ENCODE data around the gene FBXL19.
A peak's percentile ranks its signal among the peaks of the same experiment; 100 is the strongest.

The FBXL19 gene

DNA sequence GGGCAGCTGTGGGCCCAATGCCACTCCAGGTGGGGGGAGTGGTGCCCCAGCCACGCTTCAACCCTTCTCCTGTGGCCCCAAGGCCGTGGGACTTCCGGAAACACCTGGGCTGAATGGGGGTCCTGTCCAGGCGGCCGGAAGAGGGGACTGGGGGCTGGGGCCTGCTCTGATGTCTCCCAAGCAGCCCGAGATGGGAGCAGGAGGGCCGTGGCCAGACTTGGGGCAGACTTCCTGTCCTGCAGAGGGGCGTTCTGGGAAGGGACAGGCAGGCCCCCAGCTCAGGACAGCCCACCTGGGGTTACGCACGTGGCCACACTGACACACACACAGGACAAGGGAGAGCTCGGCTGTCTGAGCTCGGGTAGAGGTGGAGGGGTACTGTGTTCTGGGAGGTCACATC is 66.7 kb downstream of the FBXL19 start:
- no peak for DNase-seq

DNA sequence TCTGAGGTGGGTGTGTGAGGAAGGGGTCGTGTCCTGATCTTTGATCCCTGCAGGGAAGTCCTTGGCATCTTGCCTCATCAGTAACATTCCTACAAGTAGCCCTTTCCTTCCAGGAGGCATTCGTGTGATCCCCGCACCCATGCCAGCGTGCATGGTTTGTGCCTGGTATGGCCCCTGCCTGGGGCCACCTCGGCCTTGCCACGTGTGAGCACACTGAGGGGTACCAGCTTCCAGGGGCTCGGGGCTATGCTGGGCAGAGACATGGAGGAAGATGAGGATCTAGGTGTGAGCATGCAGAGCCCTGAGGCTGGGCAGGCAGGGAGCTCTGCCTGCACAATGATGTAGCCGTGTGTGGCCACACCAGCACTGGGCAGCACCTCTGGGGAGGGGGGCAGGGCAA is 67.7 kb downstream of the FBXL19 start:
- DNase-seq: no peak

DNA sequence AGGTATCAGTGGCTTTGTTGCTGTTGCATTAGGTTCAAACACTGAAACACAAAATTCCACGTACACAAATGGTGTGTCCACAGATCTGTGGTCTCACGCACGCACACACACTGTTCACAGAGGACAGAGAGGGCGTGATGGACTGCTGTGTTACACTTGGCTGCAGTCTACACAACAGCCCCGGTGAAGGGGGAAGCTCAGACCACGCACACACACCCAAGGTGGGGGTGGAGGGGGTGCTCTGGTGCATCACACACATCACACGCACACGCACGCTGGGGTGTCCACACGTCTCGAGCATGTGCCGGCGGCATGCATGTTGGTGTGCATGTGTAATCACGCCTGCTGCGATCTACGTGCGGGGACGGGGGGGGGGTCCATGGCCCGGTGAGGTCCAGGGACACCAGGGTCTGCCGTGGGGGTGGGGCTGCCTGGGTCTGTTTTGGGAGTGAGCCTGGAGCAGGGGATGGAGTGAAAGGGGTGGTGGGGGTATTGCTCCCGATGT is 69.0 kb downstream of the FBXL19 start:
- no peak for DNase-seq

DNA sequence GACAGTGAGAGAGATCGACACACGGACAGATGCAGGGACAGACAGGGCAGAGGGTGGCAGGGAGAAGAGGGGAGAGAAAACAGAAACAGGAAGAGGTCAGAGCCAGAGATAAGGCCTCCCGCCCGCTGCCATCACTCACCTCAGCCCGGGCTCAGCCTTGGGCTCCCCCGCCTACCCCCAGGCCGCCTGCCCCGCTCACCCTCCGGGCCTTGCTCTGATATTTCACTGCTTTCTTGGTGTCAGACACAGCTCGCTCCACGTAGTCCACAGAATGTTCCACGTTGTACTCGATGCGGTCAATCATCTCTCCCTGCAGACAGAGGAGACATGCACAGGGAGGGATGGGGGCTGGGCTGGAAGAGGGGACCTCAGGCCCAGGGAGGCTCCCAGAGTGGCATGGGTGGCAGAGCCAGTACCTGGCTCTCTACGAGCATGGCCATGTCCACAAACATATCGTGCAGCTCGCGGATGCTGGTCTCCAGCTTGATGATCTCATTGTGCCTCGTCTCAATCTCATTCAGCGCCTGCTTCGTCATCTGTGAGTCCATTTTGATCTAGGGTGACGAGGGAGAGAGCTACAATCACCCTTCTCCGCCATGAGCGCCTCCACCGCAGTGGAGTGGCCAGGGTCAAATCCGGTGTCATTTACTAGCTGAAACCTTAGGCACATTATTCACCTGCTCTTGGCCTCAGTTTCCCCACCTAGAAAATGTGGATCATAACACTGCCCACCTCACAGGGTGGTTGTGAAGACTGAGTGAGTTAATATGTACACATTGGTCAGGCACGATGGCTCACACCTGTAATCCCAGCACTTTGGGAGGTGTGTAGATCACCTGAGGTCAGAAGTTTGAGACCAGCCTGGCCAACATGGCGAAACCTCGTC is 69.8 kb downstream of the FBXL19 start:
- DNase-seq: no peak

DNA sequence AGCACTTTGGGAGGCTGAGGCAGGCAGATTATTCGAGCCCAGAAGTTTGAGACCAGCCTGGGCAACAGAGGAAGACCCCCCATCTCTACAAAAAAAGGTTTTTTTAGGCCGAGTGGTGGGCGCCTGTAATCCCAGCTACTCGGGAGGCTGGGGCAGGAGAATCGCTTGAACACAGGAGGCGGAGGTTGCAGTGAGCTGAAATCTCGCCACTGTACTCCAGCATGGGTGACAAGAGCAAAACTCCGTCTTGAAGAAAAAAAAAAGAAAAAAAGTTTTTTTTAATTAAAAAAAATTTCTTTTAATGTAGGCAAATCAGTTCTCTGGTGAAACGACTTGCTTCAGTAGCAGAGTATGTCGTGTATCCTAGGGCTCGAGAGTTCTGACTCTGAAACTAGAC is 72.6 kb downstream of the FBXL19 start:
- DNase-seq: no peak

DNA sequence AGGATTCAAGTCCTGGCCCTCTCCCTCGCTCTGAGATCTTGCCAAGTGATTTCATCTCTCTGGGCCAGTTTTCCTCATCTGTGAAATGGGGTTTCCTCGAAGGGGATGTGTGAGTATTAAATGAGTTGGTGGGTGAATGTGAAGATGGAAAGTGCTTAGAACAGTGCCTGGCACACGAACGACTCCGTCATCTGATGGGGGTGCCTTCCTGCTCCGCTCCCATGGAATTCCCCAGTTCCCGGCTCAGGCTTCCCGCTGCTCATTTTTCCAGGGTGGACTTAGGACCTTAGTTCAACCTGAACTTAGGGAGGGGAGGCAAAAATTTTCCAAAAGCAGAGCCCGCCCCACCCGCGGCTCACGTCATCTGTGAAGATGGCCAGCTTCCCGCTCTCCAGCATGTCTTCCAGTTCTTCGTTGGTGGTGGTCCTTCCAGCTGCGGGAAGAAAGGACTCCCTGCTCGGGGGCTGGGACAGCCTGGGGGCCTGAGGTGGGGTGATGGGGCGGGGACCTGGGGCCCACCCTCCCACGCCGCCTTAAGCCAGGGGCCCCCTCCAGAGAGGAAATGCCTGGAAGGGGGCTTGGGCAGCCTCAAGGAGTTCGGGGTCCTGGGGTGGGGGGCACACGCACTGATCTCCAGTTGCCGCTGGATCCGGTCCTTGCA is 73.1 kb downstream of the FBXL19 start:
- no peak for DNase-seq

DNA sequence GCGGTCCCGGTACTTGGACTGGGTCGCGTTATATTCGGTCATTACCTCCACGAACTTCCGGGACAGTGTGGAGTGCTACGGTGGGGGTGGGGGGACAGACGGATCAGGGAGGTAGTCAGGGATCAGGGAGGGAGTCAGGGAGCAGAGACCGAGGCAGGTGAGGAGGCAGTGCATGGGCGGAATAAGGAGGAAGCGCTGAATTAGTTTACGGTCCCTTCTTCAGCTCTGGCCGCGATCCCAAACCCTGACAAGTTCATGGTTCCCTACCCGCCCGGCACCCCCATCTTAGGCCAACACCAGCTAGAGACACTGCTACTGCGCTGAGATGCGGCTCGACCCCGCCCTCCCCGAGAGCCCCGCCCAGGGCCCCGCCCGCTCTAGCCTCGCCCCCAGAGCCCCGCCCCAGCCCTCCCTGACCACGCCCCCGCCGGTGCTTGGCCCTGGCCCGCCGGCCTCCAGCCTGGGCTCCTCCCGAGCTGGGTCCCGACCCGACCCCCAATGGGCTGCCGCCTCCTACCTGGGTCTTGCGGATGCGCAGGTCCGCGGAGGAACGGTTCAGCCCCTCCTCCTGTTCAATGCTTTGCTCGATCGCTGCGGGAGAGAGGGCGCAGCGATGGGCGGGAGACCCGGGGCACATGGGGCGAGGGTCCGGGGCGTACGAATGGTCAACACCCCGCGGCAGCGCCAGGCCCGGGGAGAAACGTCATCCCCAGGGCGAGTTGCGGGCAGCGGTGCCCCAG is 73.8 kb downstream of the FBXL19 start:
- DNase-seq: peak; percentile 10 to 70

DNA sequence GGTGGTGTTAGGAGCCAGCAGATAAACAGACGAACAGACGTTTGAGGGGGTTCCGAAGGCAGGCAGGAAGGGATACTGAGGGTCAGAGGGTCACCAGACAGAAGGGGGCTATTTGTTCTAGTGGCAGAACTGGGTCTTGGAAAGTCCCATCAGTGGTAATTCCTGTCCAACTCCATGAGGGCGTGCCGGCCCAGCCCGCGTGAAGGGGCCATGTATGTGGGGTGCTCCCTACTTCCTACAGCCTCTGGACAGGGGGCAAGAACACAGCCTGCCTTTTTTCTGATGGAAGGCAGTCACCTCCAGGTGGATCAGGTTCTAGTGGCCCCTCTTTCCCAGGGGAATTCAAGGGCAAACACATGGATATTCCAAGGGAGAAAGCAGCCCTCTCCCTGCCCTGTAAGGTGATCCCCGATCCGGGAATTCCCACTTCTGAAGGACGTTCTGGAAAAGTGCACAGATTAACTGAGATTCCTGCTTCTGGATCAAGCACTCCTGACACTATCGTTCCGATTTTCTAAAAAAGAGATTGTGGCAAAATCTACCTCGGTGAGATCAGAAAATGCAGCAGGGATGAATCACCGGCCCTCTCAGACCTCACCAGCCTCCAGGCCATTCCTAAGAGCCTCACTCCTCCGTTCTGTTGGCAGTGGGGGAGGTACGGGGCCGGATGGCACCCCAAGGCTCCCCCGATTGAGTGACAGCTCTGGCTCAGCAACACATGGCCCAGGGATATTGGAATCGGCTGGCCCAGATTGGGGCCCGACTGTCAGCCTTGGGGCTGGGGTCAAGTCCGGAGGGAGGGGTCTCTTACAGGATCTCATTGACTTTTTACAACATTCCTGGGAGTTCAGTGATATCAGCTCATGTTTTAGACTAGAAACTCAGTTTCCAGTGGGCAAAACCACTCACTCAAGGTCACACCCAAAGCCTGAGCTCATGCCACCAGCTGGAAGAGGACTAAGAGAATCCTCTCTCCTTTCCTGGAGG is 74.6 kb downstream of the FBXL19 start:
- DNase-seq: no peak

All from bone marrow (tissue), 2 donors.